Neuronal stem cell (in vitro differentiated cells): Measurements from ENCODE around the gene BMX.

Experiments
- DNase-seq: peaks from one replicate; pipeline ENCODE4 v3.0.0-alpha.2; 2013; ENCODE audit warnings: low spot score
- H2AFZ ChIP-seq: one replicate; pipeline ENCODE4 v1.6.1; 2013; ENCODE audit warnings: mild to moderate bottlenecking, low read length, inconsistent platforms
- H2AK5ac ChIP-seq: 2 replicates; pipeline ENCODE4 v1.6.1; 2013; ENCODE audit warnings: low read depth, mild to moderate bottlenecking, inconsistent platforms, low read length, moderate library complexity, mixed read lengths
- H2BK120ac ChIP-seq: 2 replicates; pipeline ENCODE4 v1.6.1; 2013; ENCODE audit warnings: low read depth, mild to moderate bottlenecking, inconsistent platforms, low read length, moderate library complexity, mixed read lengths
- H2BK12ac ChIP-seq: one replicate; pipeline ENCODE4 v1.6.1; 2013; ENCODE audit warnings: low read length, inconsistent platforms
- H2BK15ac ChIP-seq: 2 replicates; pipeline ENCODE4 v1.6.1; 2013; ENCODE audit warnings: mild to moderate bottlenecking, low read length, inconsistent platforms, mixed read lengths
- H2BK5ac ChIP-seq: one replicate; pipeline ENCODE4 v1.6.1; 2013; ENCODE audit warnings: inconsistent platforms, mild to moderate bottlenecking, low read length, moderate library complexity
- H3K14ac ChIP-seq: one replicate; pipeline ENCODE4 v1.6.1; 2013; ENCODE audit warnings: low read length, inconsistent platforms
- H3K18ac ChIP-seq: 2 replicates; pipeline ENCODE4 v1.6.1; 2013; ENCODE audit warnings: low read length, inconsistent platforms
- H3K23ac ChIP-seq: 2 replicates; pipeline ENCODE4 v1.6.1; 2013; ENCODE audit warnings: low read depth, mild to moderate bottlenecking, mixed read lengths, low read length, inconsistent platforms; ENCODE audit not compliant: poor library complexity
- H3K27ac ChIP-seq: replicated peaks from 3 replicates; pipeline ENCODE4 v1.5.1; 2013; ENCODE audit warnings: low read length, inconsistent platforms
- H3K27me3 ChIP-seq, 3 experiments: 2 replicates each; pipeline ENCODE4 v1.6.1; 2013; ENCODE audit warnings: low read length in 3 of 3, mild to moderate bottlenecking in 2 of 3, inconsistent platforms in 1 of 3, low read depth in 1 of 3, mixed read lengths in 1 of 3, moderate library complexity in 1 of 3; ENCODE audit not compliant: control insufficient read depth in 3 of 3, insufficient read depth in 3 of 3
- H3K36me3 ChIP-seq, 2 donors: replicated peaks in 1 of 2; 2 replicates each; pipeline ENCODE4 v1.6.1; 2013; ENCODE audit warnings: low read length in 2 of 2; ENCODE audit not compliant: control insufficient read depth in 2 of 2, insufficient read depth in 2 of 2
- H3K4ac ChIP-seq: 2 replicates; pipeline ENCODE4 v1.6.1; 2013; ENCODE audit warnings: inconsistent platforms, mild to moderate bottlenecking, low read length, moderate library complexity
- H3K4me1 ChIP-seq, 2 donors: 1 replicate in 1 of 2; 2 replicates in 1 of 2; pipeline ENCODE4 v1.6.1; 2013; ENCODE audit warnings: low read length in 2 of 2, low read depth in 1 of 2; ENCODE audit not compliant: control insufficient read depth in 2 of 2, insufficient read depth in 1 of 2
- H3K4me2 ChIP-seq: one replicate; pipeline ENCODE4 v1.6.1; 2013; ENCODE audit warnings: mild to moderate bottlenecking, low read length, inconsistent platforms; ENCODE audit not compliant: insufficient read depth, poor library complexity, severe bottlenecking
- H3K4me3 ChIP-seq, 2 donors: 2 replicates each; pipeline ENCODE4 v1.5.1; 2013; ENCODE audit warnings: low read length in 2 of 2, mild to moderate bottlenecking in 2 of 2, inconsistent platforms in 1 of 2, moderate library complexity in 1 of 2
- H3K79me1 ChIP-seq: one replicate; pipeline ENCODE4 v1.6.1; 2013; ENCODE audit warnings: low read depth, mild to moderate bottlenecking, inconsistent platforms, low read length, moderate library complexity
- H3K9ac ChIP-seq: one replicate; pipeline ENCODE4 v1.6.1; 2013; ENCODE audit warnings: mild to moderate bottlenecking, low read depth, low read length, inconsistent platforms; ENCODE audit not compliant: poor library complexity
- H3K9me3 ChIP-seq, 2 donors: replicated peaks in 1 of 2; 2 replicates each; pipeline versions ENCODE3 to v1.6.1; 2013; ENCODE audit warnings: low read length in 2 of 2, mild to moderate bottlenecking in 2 of 2, inconsistent platforms in 1 of 2, low read depth in 1 of 2, mixed read lengths in 1 of 2, moderate library complexity in 1 of 2; ENCODE audit not compliant: control insufficient read depth in 2 of 2, insufficient read depth in 1 of 2
- H4K8ac ChIP-seq: one replicate; pipeline ENCODE4 v1.6.1; 2013; ENCODE audit warnings: low read depth, mild to moderate bottlenecking, inconsistent platforms, low read length, moderate library complexity
- H4K91ac ChIP-seq: one replicate; pipeline ENCODE4 v1.6.1; 2013; ENCODE audit warnings: low read length, low read depth, mild to moderate bottlenecking, inconsistent platforms; ENCODE audit not compliant: poor library complexity
- WGBS, 2 donors: extraction: QIAGEN DNeasy Blood & Tissue Kit; methylation state at CpG; one replicate each; pipeline ENCODE4 v1.1.7; 2013; ENCODE audit warnings: missing lambda C conversion rate in 2 of 2, mixed read lengths in 1 of 2; ENCODE audit not compliant: insufficient read length in 2 of 2, insufficient replicate concordance in 1 of 2; ENCODE audit errors: extremely low coverage in 2 of 2; 5-methylcytosine and 5-hydroxymethylcytosine counted together

Gene BMX

DNA sequence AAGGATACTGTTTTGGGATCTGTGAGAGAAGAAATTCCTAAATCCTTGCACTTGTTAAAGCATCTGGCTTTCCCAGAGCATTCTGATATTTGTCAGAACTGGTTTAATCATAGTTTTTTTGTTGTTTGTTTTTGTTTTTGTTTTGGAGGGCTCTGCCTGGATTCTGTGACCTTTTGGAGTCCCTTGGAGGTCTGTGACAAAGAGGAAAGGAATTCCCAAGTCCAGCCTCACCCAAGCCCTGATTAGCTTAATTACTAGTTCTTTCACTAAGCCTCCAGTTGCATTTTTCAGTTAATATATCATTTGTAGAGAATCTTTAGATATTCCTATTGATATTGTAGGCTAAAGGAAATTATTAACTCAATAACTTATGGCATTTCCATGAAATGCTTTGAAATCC is 99.4 kb downstream of the BMX start:
- Histone ChIP-seq H2BK15ac (no peak overlapping the region), H3K79me1 (no peaks in the 10 kb centered on the region), H2AK5ac (no peak overlapping the region), H3K4me2 (no peak overlapping the region), H3K9ac (no peak overlapping the region), H3K4me3 (no peak overlapping the region), H3K14ac (no peak overlapping the region), H3K9me3 (no peaks in the 10 kb centered on the region), H4K8ac (no peak overlapping the region), H3K4ac (no peak overlapping the region), H4K91ac (no peak overlapping the region), H3K23ac (no peak overlapping the region), H2BK120ac (no peak overlapping the region), H2AFZ (no peak overlapping the region), H3K36me3 (no peaks in the 10 kb centered on the region), H3K27ac (no peak overlapping the region), H3K18ac (no peak overlapping the region), H2BK12ac (no peak overlapping the region), H3K27me3 (peaks cover 0 to 6% (median 0%) of the 10 kb centered on the region in 3 experiments), H2BK5ac (no peak overlapping the region), H3K4me1 (no peaks in the 10 kb centered on the region)
- DNase-seq: no peak

DNA sequence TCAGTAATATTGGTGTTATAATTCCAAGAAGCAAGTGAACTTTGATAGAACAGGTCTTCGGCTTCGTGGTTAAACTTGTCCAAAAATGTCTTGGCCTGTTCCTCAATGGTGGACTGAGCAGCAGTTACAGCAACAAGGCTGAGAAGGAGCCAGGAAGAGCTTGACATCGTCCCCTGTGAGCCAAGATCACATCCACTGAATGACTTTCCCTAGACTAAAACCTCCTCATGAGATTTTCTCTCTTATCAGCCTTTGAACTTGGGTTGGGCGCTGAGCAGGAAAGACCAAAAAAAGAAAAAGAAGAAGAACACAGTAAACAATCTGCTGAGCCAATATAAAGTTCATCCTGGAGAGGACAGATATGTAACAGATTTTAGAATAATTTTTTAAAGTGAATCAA is 100.1 kb downstream of the BMX start, which contains the start of gene ACE2:
ACE2 (minus strand) TSS at position 216 of the 400 bp plus-strand sequence; CDS start at position 167, 49 bp downstream.
- Histone ChIP-seq H3K14ac (no peak within 1 kb of the TSS), H2AFZ (no peak within 1 kb of the TSS), H3K27me3 (peaks cover 0 to 6% (median 0%) of the 10 kb centered on the region in 3 experiments), H2BK120ac (no peak within 1 kb of the TSS), H2BK12ac (no peak within 1 kb of the TSS), H3K36me3 (no peaks in the 10 kb centered on the region), H3K4me2 (no peak within 1 kb of the TSS), H4K8ac (no peak within 1 kb of the TSS), H2BK5ac (no peak within 1 kb of the TSS), H3K4ac (no peak within 1 kb of the TSS), H2BK15ac (no peak within 1 kb of the TSS), H3K79me1 (no peaks in the 10 kb centered on the region), H3K23ac (no peak within 1 kb of the TSS), H3K9me3 (no peaks in the 10 kb centered on the region), H3K4me3 (no peak within 1 kb of the TSS), H3K4me1 (no peaks in the 10 kb centered on the region), H3K18ac (no peak within 1 kb of the TSS), H3K27ac (no peak within 1 kb of the TSS), H3K9ac (no peak within 1 kb of the TSS), H4K91ac (no peak within 1 kb of the TSS), H2AK5ac (no peak within 1 kb of the TSS)
- no peak for DNase-seq
- WGBS, 2 donors: no CpG with 5 or more reads among the region's 4 CpGs

DNA sequence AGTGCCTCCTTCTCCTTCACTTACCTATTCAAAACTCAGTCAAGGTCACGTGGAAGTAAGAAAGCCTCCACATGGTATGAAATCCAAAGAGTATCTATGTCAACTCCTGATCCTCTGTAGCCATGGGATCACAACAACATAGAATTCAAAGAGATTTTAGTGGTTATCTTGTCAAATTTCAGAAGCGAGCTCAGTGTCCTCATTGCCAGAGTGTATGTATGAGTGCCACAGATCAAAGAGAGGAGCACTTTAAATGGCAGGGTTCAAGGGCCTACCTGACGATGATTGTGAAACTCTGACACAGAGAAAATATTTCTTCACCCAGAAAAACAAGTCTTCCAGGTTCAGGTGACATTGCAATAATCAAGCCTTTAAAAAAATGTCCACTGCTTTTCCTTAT is 101.3 kb downstream of the BMX start:
- Histone ChIP-seq H2BK12ac (no peak overlapping the region), H3K36me3 (no peaks in the 10 kb centered on the region), H3K27me3 (no peaks in the 10 kb centered on the region), H4K91ac (no peak overlapping the region), H3K18ac (no peak overlapping the region), H2AFZ (no peak overlapping the region), H3K23ac (no peak overlapping the region), H3K4me2 (no peak overlapping the region), H3K9me3 (no peaks in the 10 kb centered on the region), H3K4me3 (no peak overlapping the region), H3K4me1 (no peaks in the 10 kb centered on the region), H2BK5ac (no peak overlapping the region), H2BK15ac (no peak overlapping the region), H3K14ac (no peak overlapping the region), H2AK5ac (no peak overlapping the region), H3K79me1 (no peaks in the 10 kb centered on the region), H3K9ac (no peak overlapping the region), H2BK120ac (no peak overlapping the region), H4K8ac (no peak overlapping the region), H3K27ac (no peak overlapping the region), H3K4ac (no peak overlapping the region)
- no CpG with 5 or more reads among the region's 3 CpGs for WGBS, 2 donors
- no peak for DNase-seq

DNA sequence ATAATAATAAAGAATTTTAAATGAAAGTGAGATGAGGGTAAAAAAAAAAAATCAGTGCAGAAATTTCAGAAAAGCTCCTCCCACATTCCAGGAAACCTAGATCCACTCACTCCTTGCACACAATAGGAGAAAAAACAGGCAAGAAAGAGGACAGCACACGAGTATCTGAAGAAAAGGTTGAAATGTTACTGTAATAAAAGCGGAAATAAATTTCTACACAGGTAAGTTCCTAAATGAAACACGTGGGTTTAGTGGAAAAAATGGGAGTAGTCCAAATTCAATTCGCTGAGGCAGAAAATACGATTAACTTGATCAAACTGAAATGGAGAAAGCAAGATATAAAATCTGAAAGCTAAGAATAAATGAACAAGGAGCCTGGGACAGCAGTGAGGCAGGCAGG is 102.2 kb downstream of the BMX start:
- no peak overlapping the region for H3K4ac ChIP-seq

More for the DNA sequence above, 102.2 kb downstream of the BMX start:
- no peak overlapping the region for H3K18ac ChIP-seq
- H3K27me3 ChIP-seq: no peaks in the 10 kb centered on the region
- H4K8ac ChIP-seq: no peak overlapping the region
- H2BK12ac ChIP-seq: no peak overlapping the region
- H4K91ac ChIP-seq: no peak overlapping the region
- no peak overlapping the region for H2AK5ac ChIP-seq
- no peak overlapping the region for H3K27ac ChIP-seq
- no CpG with 5 or more reads among the region's 5 CpGs for WGBS, 2 donors
- H3K4me3 ChIP-seq: no peak overlapping the region
- H3K14ac ChIP-seq: no peak overlapping the region
- no peak overlapping the region for H3K9ac ChIP-seq
- no peaks in the 10 kb centered on the region for H3K79me1 ChIP-seq
- DNase-seq: no peak
- no peak overlapping the region for H2BK15ac ChIP-seq
- no peak overlapping the region for H2AFZ ChIP-seq
- H3K4me1 ChIP-seq: no peaks in the 10 kb centered on the region
- H3K36me3 ChIP-seq: no peaks in the 10 kb centered on the region
- H3K9me3 ChIP-seq: no peaks in the 10 kb centered on the region
- H3K4me2 ChIP-seq: no peak overlapping the region
- no peak overlapping the region for H2BK120ac ChIP-seq
- no peak overlapping the region for H3K23ac ChIP-seq
- H2BK5ac ChIP-seq: no peak overlapping the region
